ENCODE data around the gene PSMG3. TPM values are rescaled to one million over a fixed set of nuclear protein-coding genes. Genes with fewer than 3 reads are reported as not detected.
"Not testable (repeated sequence)": the region's sequence is repeated elsewhere in the genome, so short reads cannot be mapped to it uniquely, and the experiment has no call there.

PSMG3 gene
- total RNA-seq, 3 donors from 2014 or later = 75.8 to 82.5 (median 82.5) TPM

DNA sequence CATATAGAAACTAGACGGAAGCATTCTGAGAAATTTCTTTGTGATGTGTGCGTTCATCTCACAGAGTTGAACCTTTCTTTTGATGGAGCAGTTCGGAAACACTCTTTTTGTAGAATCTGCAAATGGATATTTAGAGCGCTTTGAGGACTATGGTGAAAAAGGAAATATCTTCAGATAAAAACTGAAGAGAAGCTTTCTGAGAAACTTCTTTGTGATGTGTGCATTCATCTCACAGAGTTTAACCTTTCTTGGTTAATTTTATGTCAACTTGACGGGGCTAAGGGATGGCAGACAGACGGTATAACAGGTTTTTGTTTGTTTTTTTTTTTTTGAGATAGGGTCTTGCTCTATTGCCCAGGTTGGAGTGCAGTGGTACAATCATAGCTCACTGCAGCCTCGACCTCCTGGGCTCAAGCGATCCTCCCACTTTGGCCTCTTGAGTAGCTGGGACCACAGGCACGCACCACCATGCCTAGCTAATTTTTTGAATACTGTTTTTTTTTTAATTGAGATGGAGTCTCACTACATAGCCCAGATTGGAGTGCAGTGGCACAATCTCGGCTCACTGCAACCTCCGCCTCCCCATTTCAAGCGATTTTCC lies 50.4 kb downstream of the PSMG3 start:
- DNase-seq; H3K4me1 Mint-ChIP-seq (ENCODE audit: low read depth); H3K4me3 Mint-ChIP-seq; H3K27me3 Mint-ChIP-seq (ENCODE audit: low read depth); ATAC-seq; H3K36me3 Mint-ChIP-seq (ENCODE audit: insufficient read depth); H3K9me3 Mint-ChIP-seq: not testable (repeated sequence)

Other genes with a start within 250 kb of the PSMG3 start
- gene MICALL2, start 110.6 kb downstream of the PSMG3 start, total RNA-seq = 1 to 10 TPM; 1.3 to 2.7 (median 1.4) TPM
- 100 to 1,000 TPM; 110 to 126 (median 119) TPM for gene INTS1, start 65.6 kb downstream of the PSMG3 start, total RNA-seq
- 10 to 100 TPM; 77.6 to 79.5 (median 78.2) TPM for gene MAFK, start 39.3 kb downstream of the PSMG3 start, total RNA-seq
- under 1 TPM; 0.11 to 0.19 (median 0.15) TPM for gene TMEM184A, start 13.8 kb downstream of the PSMG3 start, total RNA-seq
- gene ELFN1, start 100.2 kb upstream of the PSMG3 start, total RNA-seq = under 1 TPM; 0.11 to 0.13 (median 0.13) TPM